CD4-positive, alpha-beta memory T cell (primary cell): ENCODE measurements around the gene PML. TPM values are rescaled to one million over a fixed set of nuclear protein-coding genes. Genes with fewer than 3 reads are reported as not detected.

ENCODE experiments used
- CTCF ChIA-PET: fragments of 350-600 bp; sonication (Branson Sonifier 250); formaldehyde crosslinking; loops from one replicate; lab custom pipeline; 2021; ENCODE audit warnings: inconsistent platforms; ENCODE audit not compliant: partially characterized antibody; lab: Charles Lee
- POLR2A ChIA-PET: fragments of 350-600 bp; sonication (Branson Sonifier 250); formaldehyde crosslinking; loops from one replicate; lab custom pipeline; 2021; ENCODE audit not compliant: partially characterized antibody; lab: Charles Lee
- DNase-seq, 5 donors: peaks; one replicate each; pipeline versions ENCODE4 v3.0.0 to v3.0.0-alpha.2; 2020 to 2022; ENCODE audit warnings: mixed read lengths in 1 of 5
- H3K27ac ChIP-seq: one replicate; pipeline ENCODE4 v1.7.0; 2013; ENCODE audit warnings: low read depth, low read length
- H3K27me3 ChIP-seq: 2 replicates; pipeline ENCODE4 v1.7.0; 2013; ENCODE audit warnings: mild to moderate bottlenecking, low read length, moderate library complexity; ENCODE audit not compliant: insufficient read depth
- H3K36me3 ChIP-seq: 2 replicates; pipeline ENCODE4 v1.7.0; 2013; ENCODE audit warnings: mild to moderate bottlenecking, low read length, moderate library complexity; ENCODE audit not compliant: insufficient read depth
- H3K4me1 ChIP-seq: 2 replicates; pipeline ENCODE4 v1.7.0; 2013; ENCODE audit warnings: mild to moderate bottlenecking, low read length, moderate library complexity; ENCODE audit not compliant: insufficient read depth
- H3K4me3 ChIP-seq, 2 donors: one replicate each; pipeline ENCODE4 v1.7.0; 2013; ENCODE audit warnings: low read length in 2 of 2, mild to moderate bottlenecking in 1 of 2
- H3K9me3 ChIP-seq, 2 donors: one replicate each; pipeline ENCODE4 v1.7.0; 2013; ENCODE audit warnings: low read length in 2 of 2, control low read depth in 1 of 2; ENCODE audit not compliant: control insufficient read depth in 1 of 2
- H3K27ac Mint-ChIP-seq, 7 donors: one replicate each; pipeline ENCODE4 v1.8.0; 2020 to 2021; ENCODE audit warnings: mixed read lengths in 7 of 7, mild to moderate bottlenecking in 6 of 7, inconsistent platforms in 3 of 7, moderate library complexity in 3 of 7
- H3K27me3 Mint-ChIP-seq, 2 donors: one replicate each; pipeline ENCODE4 v1.8.0; 2020 to 2021; ENCODE audit warnings: mixed read lengths in 2 of 2
- H3K36me3 Mint-ChIP-seq, 2 donors: one replicate each; pipeline ENCODE4 v1.8.0; 2020 to 2021; ENCODE audit warnings: mixed read lengths in 2 of 2, inconsistent platforms in 1 of 2, mild to moderate bottlenecking in 1 of 2
- H3K4me1 Mint-ChIP-seq, 4 donors: one replicate each; pipeline ENCODE4 v1.8.0; 2020 to 2021; ENCODE audit warnings: mixed read lengths in 4 of 4, mild to moderate bottlenecking in 1 of 4
- H3K4me3 Mint-ChIP-seq, 8 donors: one replicate each; pipeline ENCODE4 v1.8.0; 2020 to 2021; ENCODE audit warnings: mixed read lengths in 8 of 8, mild to moderate bottlenecking in 7 of 8, moderate library complexity in 6 of 8, inconsistent platforms in 3 of 8
- H3K9me3 Mint-ChIP-seq, 8 donors: one replicate each; pipeline ENCODE4 v1.8.0; 2020 to 2021; ENCODE audit warnings: mixed read lengths in 8 of 8, mild to moderate bottlenecking in 5 of 8, inconsistent platforms in 3 of 8, moderate library complexity in 1 of 8
- intact Hi-C: fragments of 100-400 bp; cut with micrococcal nuclease; formaldehyde crosslinking; loops from one replicate; pipeline ENCODE4 v1.15.1; 2023
- polyA plus RNA-seq, 2 donors: library from polyadenylated mRNA; unstranded; fragments of 300-500 nt; fragmentation: Illumina TruSeq; gene quantifications; one replicate each; pipeline ENCODE4 v1.2.3, GENCODE V29; 2021
- total RNA-seq, 2 experiments: library from RNA; stranded (reverse); gene quantifications; one replicate each; pipeline ENCODE4 v1.2.3, GENCODE V29; 2021

PML gene
- total and polyA plus RNA-seq, 4 experiments from 2014 or later: 9.6 to 66.6 (median 47.4) TPM

GRCh38 chr15:73952913-73953750, 41.4 kb upstream of the PML start:
- POLR2A ChIA-PET: interaction anchor here (1.1 to 1.5 kb wide), 3 partner anchors 12 to 31 kb away, joined by 3 to 4 read pairs (median 3); no protein-coding TSS in a partner anchor

DNA sequence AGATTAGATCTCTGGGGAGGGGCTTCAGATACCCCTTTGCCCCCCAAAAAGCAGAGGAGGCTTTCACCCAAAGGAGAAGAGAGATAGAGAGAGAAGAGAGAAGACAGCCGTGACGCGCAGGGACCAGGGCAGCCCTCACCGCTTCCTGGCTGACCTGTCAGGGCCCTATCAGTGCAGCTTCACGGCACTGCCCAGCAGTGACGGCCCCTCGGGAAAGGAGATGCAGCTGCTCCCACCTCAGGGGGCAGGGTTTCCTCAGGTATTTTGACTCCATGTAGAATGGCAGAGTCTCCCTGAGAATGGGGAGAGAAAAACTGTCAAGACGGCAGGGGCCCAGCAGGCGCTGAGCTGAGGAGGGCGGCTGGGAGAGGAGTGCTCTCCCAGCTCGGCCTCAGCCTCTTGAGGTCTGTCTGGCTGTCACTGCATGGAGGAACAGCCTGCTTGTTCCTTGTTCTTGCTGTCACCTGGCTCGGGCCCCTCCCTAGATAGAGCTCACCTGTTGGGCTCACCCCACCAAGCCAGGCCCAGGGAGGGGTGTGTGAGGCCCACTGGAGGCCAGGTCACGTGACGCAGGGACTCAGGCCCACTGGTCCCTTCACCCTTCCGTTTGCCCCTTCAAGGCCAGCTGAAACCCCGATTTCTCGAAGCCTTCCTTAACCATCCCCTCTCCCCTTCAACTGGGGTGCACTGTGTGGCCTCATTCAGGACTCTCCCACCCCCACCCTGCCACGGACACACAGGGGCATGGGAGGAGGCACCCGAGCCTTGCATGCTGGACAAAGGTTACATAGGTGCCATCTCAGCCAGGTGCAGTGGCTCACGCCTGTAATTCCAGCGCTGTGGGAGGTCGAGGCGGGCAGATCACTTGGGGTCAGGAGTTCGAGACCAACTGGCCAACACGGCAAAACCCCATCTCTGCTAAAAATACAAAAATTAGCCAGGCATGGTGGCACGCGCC, 40.0 kb upstream of the PML start:
- Histone ChIP-seq H3K36me3 (no peaks in the 10 kb centered on the region), H3K27ac (no peak overlapping the region), H3K4me3 (no peak overlapping the region), H3K27me3 (no peaks in the 10 kb centered on the region), H3K4me1 (peaks cover 22% of the 10 kb centered on the region), H3K9me3 (no peaks in the 10 kb centered on the region)
- no peaks in the 10 kb centered on the region for H3K36me3 Mint-ChIP-seq
- H3K9me3 Mint-ChIP-seq: no peaks in the 10 kb centered on the region
- CTCF ChIA-PET: interaction anchor here (1.5 to 4.1 kb wide), 3 partner anchors 12 to 27 kb away, joined by 3 to 168 read pairs (median 10); no protein-coding TSS in a partner anchor
- H3K27me3 Mint-ChIP-seq: no peaks in the 10 kb centered on the region
- H3K27ac Mint-ChIP-seq: no peak overlapping the region
- intact Hi-C loops: no loop called here
- no peak overlapping the region for H3K4me3 Mint-ChIP-seq
- POLR2A ChIA-PET: interaction anchor here (1.1 to 1.4 kb wide), 2 partner anchors 11 to 32 kb away, joined by 3 to 4 read pairs; no protein-coding TSS in a partner anchor
- peaks cover 14 to 41% (median 29%) of the 10 kb centered on the region in 4 donors for H3K4me1 Mint-ChIP-seq
- DNase-seq: peak in 1 of 5 donors; percentile 16

More at GRCh38 chr15:73952913-73953750, 41.4 kb upstream of the PML start:
- H3K36me3 Mint-ChIP-seq: no peaks in the 10 kb centered on the region
- no peak overlapping the region for H3K4me3 Mint-ChIP-seq
- CTCF ChIA-PET: interaction anchor here (1.5 to 4.1 kb wide), 4 partner anchors 10 to 26 kb away, joined by 3 to 168 read pairs (median 8); no protein-coding TSS in a partner anchor
- no peak overlapping the region for H3K27ac ChIP-seq
- no peaks in the 10 kb centered on the region for H3K36me3 ChIP-seq
- H3K9me3 Mint-ChIP-seq: no peaks in the 10 kb centered on the region
- H3K27me3 ChIP-seq: no peaks in the 10 kb centered on the region
- H3K4me1 ChIP-seq: peaks cover 9% of the 10 kb centered on the region
- H3K4me1 Mint-ChIP-seq: peaks cover 6 to 29% (median 17%) of the 10 kb centered on the region in 4 donors
- intact Hi-C loops: no loop called here
- H3K27me3 Mint-ChIP-seq: no peaks in the 10 kb centered on the region
- H3K4me3 ChIP-seq: no peak overlapping the region
- no peaks in the 10 kb centered on the region for H3K9me3 ChIP-seq
- DNase-seq: no peak
- H3K27ac Mint-ChIP-seq: no peak overlapping the region

DNA sequence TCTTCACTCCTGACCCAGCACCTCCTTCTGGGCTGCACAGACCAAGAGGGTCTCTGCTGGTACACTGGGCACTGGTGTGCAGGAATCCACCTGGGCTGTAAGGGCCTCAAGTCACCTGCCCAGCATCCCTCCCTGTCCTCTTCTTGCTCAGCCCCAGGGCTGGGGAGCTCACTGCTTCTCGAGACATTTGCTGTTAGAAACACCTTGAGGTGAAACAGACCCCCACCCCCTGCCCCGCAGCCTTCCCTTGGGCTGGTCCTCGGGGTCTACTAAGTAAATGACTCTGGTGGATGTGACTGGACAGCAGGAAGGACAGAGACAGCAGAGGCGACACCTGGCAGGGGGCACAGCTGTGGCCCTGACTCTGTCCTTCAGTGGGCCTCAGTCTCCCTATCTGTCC, 39.2 kb upstream of the PML start:
- Histone ChIP-seq H3K36me3 (no peaks in the 10 kb centered on the region), H3K27ac (no peak overlapping the region), H3K4me1 (peaks cover 31% of the 10 kb centered on the region), H3K4me3 (no peak overlapping the region), H3K27me3 (no peaks in the 10 kb centered on the region), H3K9me3 (no peaks in the 10 kb centered on the region)
- ChIA-PET CTCF (no interaction called here), POLR2A (no interaction called here)
- Mint-ChIP-seq H3K4me3 (no peak overlapping the region), H3K36me3 (no peaks in the 10 kb centered on the region), H3K4me1 (peaks cover 18 to 47% (median 34%) of the 10 kb centered on the region in 4 donors), H3K9me3 (no peaks in the 10 kb centered on the region), H3K27ac (peak overlapping the region in 1 of 7 donors; percentile 64), H3K27me3 (no peaks in the 10 kb centered on the region)
- DNase-seq: no peak
- intact Hi-C loops: no loop called here

DNA sequence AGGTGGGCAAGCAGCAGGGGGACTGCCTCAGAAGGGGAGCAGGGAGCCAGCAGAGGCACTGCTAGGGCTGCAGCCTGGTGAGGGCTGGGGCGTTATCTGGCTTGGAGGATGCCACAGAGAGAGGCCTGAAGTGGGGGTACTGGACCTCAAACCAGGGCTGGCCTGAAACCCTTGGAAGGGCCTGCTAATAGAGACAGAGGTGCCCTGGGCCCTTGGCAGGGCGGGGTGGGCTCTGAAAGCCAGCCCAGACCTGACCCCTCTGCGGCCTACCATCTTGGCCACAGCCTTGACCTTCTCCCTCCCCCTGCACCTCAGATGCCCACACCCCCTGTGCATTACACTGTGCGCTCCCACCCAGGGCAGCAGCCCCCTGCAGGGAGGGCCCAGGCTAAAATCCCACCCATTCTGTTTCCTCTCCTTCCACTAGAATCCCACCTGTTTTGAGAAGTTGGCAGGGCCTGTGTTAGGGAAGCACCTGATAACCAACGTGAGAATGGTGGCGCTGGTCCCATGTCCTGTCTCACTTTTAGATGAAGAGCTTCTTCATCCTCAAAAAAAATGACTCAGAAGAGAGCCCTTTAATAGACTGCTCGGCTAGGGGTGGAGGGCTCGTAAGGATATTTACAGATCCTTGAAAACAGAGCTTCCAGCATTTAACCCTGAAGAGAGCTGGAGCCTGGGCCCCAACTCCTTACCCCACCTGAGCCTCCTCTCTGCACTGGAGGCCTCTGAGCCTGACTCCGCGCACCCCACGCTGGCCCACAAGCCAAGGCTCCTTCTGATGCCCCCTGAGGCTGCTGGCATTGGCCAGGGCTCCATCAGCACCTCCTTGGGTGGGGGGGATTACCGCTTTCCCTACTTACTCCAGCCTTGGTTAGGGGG, 38.4 kb upstream of the PML start:
- H3K27me3 ChIP-seq: no peaks in the 10 kb centered on the region
- no peak for DNase-seq
- no peak overlapping the region for H3K4me3 Mint-ChIP-seq
- H3K9me3 Mint-ChIP-seq: no peaks in the 10 kb centered on the region
- no peaks in the 10 kb centered on the region for H3K27me3 Mint-ChIP-seq
- no peaks in the 10 kb centered on the region for H3K36me3 ChIP-seq
- no peaks in the 10 kb centered on the region for H3K36me3 Mint-ChIP-seq
- ChIA-PET POLR2A (interaction anchor here (0.8 to 1.2 kb wide), 2 partner anchors 12 to 28 kb away, joined by 3 read pairs; no protein-coding TSS in a partner anchor), CTCF (interaction anchor here (1.0 to 6.5 kb wide), 2 partner anchors 16 to 28 kb away, joined by 4 to 57 read pairs; no protein-coding TSS in a partner anchor)
- peaks cover 31% of the 10 kb centered on the region for H3K4me1 ChIP-seq
- no peak overlapping the region for H3K4me3 ChIP-seq
- no peaks in the 10 kb centered on the region for H3K9me3 ChIP-seq
- intact Hi-C loops: no loop called here
- H3K27ac ChIP-seq: no peak overlapping the region
- peak overlapping the region in 2 of 7 donors; percentile 36 to 37 for H3K27ac Mint-ChIP-seq
- H3K4me1 Mint-ChIP-seq: peaks cover 20 to 44% (median 34%) of the 10 kb centered on the region in 4 donors

GRCh38 chr15:73956743-73957135, 37.8 kb upstream of the PML start:
- intact Hi-C loops: no loop called here
- Mint-ChIP-seq H3K27me3 (no peaks in the 10 kb centered on the region), H3K36me3 (no peaks in the 10 kb centered on the region), H3K9me3 (no peaks in the 10 kb centered on the region), H3K4me3 (no peak overlapping the region), H3K27ac (peak overlapping the region in 3 of 7 donors; percentile 37 to 65 (median 63)), H3K4me1 (peaks cover 18 to 40% (median 31%) of the 10 kb centered on the region in 4 donors)
- no peaks in the 10 kb centered on the region for H3K27me3 ChIP-seq
- ChIA-PET POLR2A (interaction anchor here (0.8 to 1.2 kb wide), 2 partner anchors 12 to 29 kb away, joined by 3 read pairs; no protein-coding TSS in a partner anchor), CTCF (interaction anchor here (1.0 to 6.5 kb wide), 4 partner anchors 15 to 34 kb away, joined by 3 to 57 read pairs (median 4); no protein-coding TSS in a partner anchor)
- no peak overlapping the region for H3K27ac ChIP-seq
- peaks cover 26% of the 10 kb centered on the region for H3K4me1 ChIP-seq
- DNase-seq: no peak
- H3K4me3 ChIP-seq: no peak overlapping the region
- H3K9me3 ChIP-seq: no peaks in the 10 kb centered on the region
- no peaks in the 10 kb centered on the region for H3K36me3 ChIP-seq

GRCh38 chr15:73957276-73957675, 37.2 kb upstream of the PML start:
- H3K27me3 Mint-ChIP-seq: no peaks in the 10 kb centered on the region
- POLR2A ChIA-PET: interaction anchor here (0.8 to 1.2 kb wide), 2 partner anchors 11 to 30 kb away, joined by 3 read pairs; no protein-coding TSS in a partner anchor
- no peaks in the 10 kb centered on the region for H3K36me3 ChIP-seq
- no peaks in the 10 kb centered on the region for H3K27me3 ChIP-seq
- no peak for DNase-seq
- H3K9me3 ChIP-seq: no peaks in the 10 kb centered on the region
- no peaks in the 10 kb centered on the region for H3K36me3 Mint-ChIP-seq
- H3K4me3 Mint-ChIP-seq: no peak overlapping the region
- intact Hi-C loops: no loop called here
- H3K4me1 ChIP-seq: peaks cover 26% of the 10 kb centered on the region
- peak overlapping the region in 5 of 7 donors; percentile 43 to 77 (median 65) for H3K27ac Mint-ChIP-seq
- H3K4me3 ChIP-seq: no peak overlapping the region
- H3K9me3 Mint-ChIP-seq: no peaks in the 10 kb centered on the region
- H3K27ac ChIP-seq: no peak overlapping the region
- peaks cover 18 to 40% (median 31%) of the 10 kb centered on the region in 4 donors for H3K4me1 Mint-ChIP-seq
- CTCF ChIA-PET: interaction anchor here (0.7 to 6.5 kb wide), 5 partner anchors 9 to 35 kb away, joined by 3 to 57 read pairs (median 4); no protein-coding TSS in a partner anchor
